ENCODE data around the gene FPGS.
A peak's percentile ranks its signal among the peaks of the same experiment; 100 is the strongest.
"Not testable (repeated sequence)": the region's sequence is repeated elsewhere in the genome, so short reads cannot be mapped to it uniquely, and the experiment has no call there.

The FPGS gene

GRCh38 chr9:127802576-127803443 lies at the start of gene FPGS:
Gene FPGS, plus strand, starts transcription at chr9:127802882. Its CDS starts 43 bp downstream, at chr9:127802925.
- H3K27ac ChIP-seq, result peak within 1 kb of the TSS; percentile 87
- TF ChIP-seq CTCF (conservative IDR thresholded peaks at IDR 0.05) (no peak; the same call in 1 of the 2 replicates), ZFX (IDR thresholded peaks at IDR 0.05) (peak; percentile 89; the same call in 1 of the 2 replicates)

GRCh38 chr9:127753148-127753547 lies 49.5 kb upstream of the FPGS start:
- TF ChIP-seq ZFX (IDR thresholded peaks at IDR 0.05) (no peak), CTCF (conservative IDR thresholded peaks at IDR 0.05) (no peak)
- H3K27ac ChIP-seq, result no peak overlapping the region

- no peak overlapping the region for H3K27ac ChIP-seq
- no peak for TF ChIP-seq ZFX (IDR thresholded peaks at IDR 0.05)
Measured at GRCh38 chr9:127753622-127754021, 49.1 kb upstream of the FPGS start.

- no peak overlapping the region for H3K27ac ChIP-seq
- TF ChIP-seq CTCF (conservative IDR thresholded peaks at IDR 0.05) (no peak), ZFX (IDR thresholded peaks at IDR 0.05) (no peak)
Measured at GRCh38 chr9:127754099-127755060, 48.3 kb upstream of the FPGS start.

- no peak overlapping the region for H3K27ac ChIP-seq
- TF ChIP-seq ZFX (IDR thresholded peaks at IDR 0.05) (no peak), CTCF (conservative IDR thresholded peaks at IDR 0.05) (no peak)
Measured at GRCh38 chr9:127755061-127756060, 47.3 kb upstream of the FPGS start.

- TF ChIP-seq ZFX (IDR thresholded peaks at IDR 0.05) (no peak), CTCF (conservative IDR thresholded peaks at IDR 0.05) (no peak)
Measured at GRCh38 chr9:127756233-127756632, 46.4 kb upstream of the FPGS start.

GRCh38 chr9:127756776-127757175 lies 45.9 kb upstream of the FPGS start:
- H3K27ac ChIP-seq, result not testable (repeated sequence)

More at GRCh38 chr9:127756233-127756632, 46.4 kb upstream of the FPGS start:
- H3K27ac ChIP-seq, result no peak overlapping the region

Data from C4-2B (cell line).